ENCODE data around the gene CXorf65.

Gene CXorf65

GRCh38 chrX:71068044-71068918 is 38.3 kb downstream of the CXorf65 start, which contains the start of gene SNX12:
SNX12 (minus strand) TSS chrX:71068334; CDS start chrX:71068306, 28 bp downstream.
- in situ Hi-C loops (cut with MboI; ENCODE audit: low sequenced_read_pairs), result no loop called here

GRCh38 chrX:71067712-71068043 is 38.9 kb downstream of the CXorf65 start:
- in situ Hi-C loops (cut with MboI; ENCODE audit: low sequenced_read_pairs), result no loop called here

GRCh38 chrX:71067089-71067488 is 39.5 kb downstream of the CXorf65 start:
- in situ Hi-C loops (cut with MboI; ENCODE audit: low sequenced_read_pairs), result no loop called here

- in situ Hi-C loops (cut with MboI; ENCODE audit: low sequenced_read_pairs), result no loop called here
Observed at GRCh38 chrX:71060127-71060526, 46.4 kb downstream of the CXorf65 start.

GRCh38 chrX:71057848-71058530 is 48.6 kb downstream of the CXorf65 start:
- in situ Hi-C loops (cut with MboI; ENCODE audit: low sequenced_read_pairs), result no loop called here

GRCh38 chrX:71056867-71057266 is 49.7 kb downstream of the CXorf65 start:
- in situ Hi-C loops (cut with MboI; ENCODE audit: low sequenced_read_pairs), result no loop called here

All from HL-60/S4 treated with phorbol 12-myristate 13-acetate at 8.2 ng/mL for 4 days and 3 days (cell line).